Astrocyte (in vitro differentiated cells and primary cell): ENCODE data around the gene CCNE1. TPM values are rescaled to one million over a fixed set of nuclear protein-coding genes. Genes with fewer than 3 reads are reported as not detected.

Source experiments
- DNase-seq: peaks from one replicate; pipeline ENCODE4 v3.0.0-alpha.2; 2010; ENCODE audit warnings: low read depth
- FAIRE-seq: peaks from 2 replicates; lab custom pipeline; 2011; peaks lifted over from hg19 to GRCh38; lab: Jason Lieb, UNC
- H2AFZ ChIP-seq: 2 replicates; pipeline ENCODE4 v1.6.0; 2012; ENCODE audit warnings: low read depth, low read length, inconsistent platforms
- H3K27ac ChIP-seq: 2 replicates; pipeline ENCODE4 v1.5.1; 2011; ENCODE audit warnings: low read depth, low read length, inconsistent platforms
- H3K27me3 ChIP-seq: 2 replicates; pipeline ENCODE4 v1.6.0; 2011; ENCODE audit warnings: low read length, inconsistent platforms; ENCODE audit not compliant: insufficient read depth
- H3K36me3 ChIP-seq: 2 replicates; pipeline ENCODE4 v1.5.1; 2011; ENCODE audit warnings: low read length, inconsistent platforms; ENCODE audit not compliant: insufficient read depth
- H3K4me1 ChIP-seq: 2 replicates; pipeline ENCODE4 v1.5.1; 2011; ENCODE audit warnings: low read length, inconsistent platforms; ENCODE audit not compliant: insufficient read depth
- H3K4me2 ChIP-seq: 2 replicates; pipeline ENCODE4 v1.6.0; 2012; ENCODE audit warnings: low read length, inconsistent platforms
- H3K4me3 ChIP-seq: 2 replicates; pipeline ENCODE4 v1.5.1; 2011; ENCODE audit warnings: low read depth, mild to moderate bottlenecking, low read length, inconsistent platforms; ENCODE audit not compliant: insufficient read depth
- H3K79me2 ChIP-seq: 2 replicates; pipeline ENCODE4 v1.6.0; 2012; ENCODE audit warnings: mild to moderate bottlenecking, low read length, inconsistent platforms; ENCODE audit not compliant: insufficient read depth
- H3K9ac ChIP-seq: 2 replicates; pipeline ENCODE4 v1.6.0; 2012; ENCODE audit warnings: mild to moderate bottlenecking, low read length, inconsistent platforms
- H3K9me3 ChIP-seq: 2 replicates; pipeline ENCODE4 v1.5.1; 2012; ENCODE audit warnings: low read depth, mild to moderate bottlenecking, low read length, inconsistent platforms; ENCODE audit not compliant: insufficient read depth
- H4K20me1 ChIP-seq: 2 replicates; pipeline ENCODE4 v1.6.0; 2012; ENCODE audit warnings: low read length, inconsistent platforms; ENCODE audit not compliant: insufficient read depth
- H3K27ac Mint-ChIP-seq: one replicate; pipeline ENCODE4 v1.8.0; 2021; ENCODE audit warnings: mild to moderate bottlenecking, mixed read lengths; ENCODE audit not compliant: unreplicated experiment
- H3K27me3 Mint-ChIP-seq: one replicate; pipeline ENCODE4 v1.8.0; 2021; ENCODE audit warnings: low read depth, mixed read lengths; ENCODE audit not compliant: unreplicated experiment
- H3K36me3 Mint-ChIP-seq: one replicate; pipeline ENCODE4 v1.8.0; 2021; ENCODE audit warnings: low read depth, mixed read lengths; ENCODE audit not compliant: unreplicated experiment
- H3K4me1 Mint-ChIP-seq: one replicate; pipeline ENCODE4 v1.8.0; 2021; ENCODE audit warnings: low read depth, mixed read lengths; ENCODE audit not compliant: unreplicated experiment
- H3K4me3 Mint-ChIP-seq: one replicate; pipeline ENCODE4 v1.8.0; 2021; ENCODE audit warnings: mild to moderate bottlenecking, moderate library complexity, mixed read lengths; ENCODE audit not compliant: unreplicated experiment
- H3K9me3 Mint-ChIP-seq: one replicate; pipeline ENCODE4 v1.8.0; 2021; ENCODE audit warnings: mild to moderate bottlenecking, mixed read lengths; ENCODE audit not compliant: unreplicated experiment
- CTCF ChIP-seq: IDR thresholded peaks from 2 replicates; pipeline ENCODE4 v1.5.1; 2011; ENCODE audit warnings: low read depth, mild to moderate bottlenecking, inconsistent platforms, low read length, moderate library complexity; ENCODE audit not compliant: insufficient read depth
- EZH2 ChIP-seq: IDR thresholded peaks from 2 replicates; pipeline ENCODE4 v1.6.1; 2012; ENCODE audit warnings: mild to moderate bottlenecking, low read length, inconsistent platforms; ENCODE audit not compliant: insufficient read depth
- total RNA-seq: library from RNA; stranded (reverse); gene quantifications from 2 replicates; pipeline ENCODE4 v1.2.1, GENCODE V29; 2021

Gene CCNE1
- total RNA-seq, 1 donor from 2014 or later, result 8.8 TPM

GRCh38 chr19:29831041-29831548 lies 19.3 kb downstream of the CCNE1 start:
- H3K9ac ChIP-seq, result no peak overlapping the region
- H3K27ac Mint-ChIP-seq, result no peak overlapping the region
- no peaks in the 10 kb centered on the region for H3K4me1 ChIP-seq
- H3K27ac ChIP-seq, result no peak overlapping the region
- no peak for DNase-seq
- peaks cover 2% of the 10 kb centered on the region for H3K9me3 Mint-ChIP-seq
- H3K4me2 ChIP-seq, result no peak overlapping the region
- TF ChIP-seq CTCF (no peak), EZH2 (no peak)
- no peaks in the 10 kb centered on the region for H3K36me3 Mint-ChIP-seq
- FAIRE-seq, result no peak
- H3K4me3 Mint-ChIP-seq, result no peak overlapping the region
- H3K4me3 ChIP-seq, result no peak overlapping the region
- H3K4me1 Mint-ChIP-seq, result no peaks in the 10 kb centered on the region
- H3K9me3 ChIP-seq, result no peaks in the 10 kb centered on the region
- no peaks in the 10 kb centered on the region for H3K36me3 ChIP-seq
- H2AFZ ChIP-seq, result no peak overlapping the region
- no peaks in the 10 kb centered on the region for H3K27me3 Mint-ChIP-seq
- H3K79me2 ChIP-seq, result no peaks in the 10 kb centered on the region
- H4K20me1 ChIP-seq, result no peaks in the 10 kb centered on the region
- H3K27me3 ChIP-seq, result peaks cover 3% of the 10 kb centered on the region

GRCh38 chr19:29831686-29832085 lies 19.9 kb downstream of the CCNE1 start:
- TF ChIP-seq EZH2, result no peak
- TF ChIP-seq CTCF, result no peak
- no peak for FAIRE-seq
- H3K4me1 Mint-ChIP-seq, result no peaks in the 10 kb centered on the region

GRCh38 chr19:29832801-29833200 lies 21.0 kb downstream of the CCNE1 start:
- H3K4me2 ChIP-seq, result no peak overlapping the region
- no peak overlapping the region for H2AFZ ChIP-seq
- H4K20me1 ChIP-seq, result no peaks in the 10 kb centered on the region
- H3K9ac ChIP-seq, result no peak overlapping the region
- Mint-ChIP-seq H3K36me3 (no peaks in the 10 kb centered on the region), H3K9me3 (peaks cover 2% of the 10 kb centered on the region), H3K27ac (no peak overlapping the region), H3K4me1 (no peaks in the 10 kb centered on the region), H3K4me3 (no peak overlapping the region), H3K27me3 (no peaks in the 10 kb centered on the region)
- H3K9me3 ChIP-seq, result no peaks in the 10 kb centered on the region
- no peaks in the 10 kb centered on the region for H3K4me1 ChIP-seq
- TF ChIP-seq EZH2, result no peak
- no peak for TF ChIP-seq CTCF
- no peak overlapping the region for H3K27ac ChIP-seq
- H3K36me3 ChIP-seq, result no peaks in the 10 kb centered on the region
- no peaks in the 10 kb centered on the region for H3K79me2 ChIP-seq
- DNase-seq, result no peak
- no peak overlapping the region for H3K4me3 ChIP-seq
- FAIRE-seq, result no peak
- H3K27me3 ChIP-seq, result peaks cover 3% of the 10 kb centered on the region

More at GRCh38 chr19:29831686-29832085, 19.9 kb downstream of the CCNE1 start:
- Histone ChIP-seq H3K79me2 (no peaks in the 10 kb centered on the region), H4K20me1 (no peaks in the 10 kb centered on the region), H3K4me2 (no peak overlapping the region), H3K27me3 (peaks cover 3% of the 10 kb centered on the region), H3K36me3 (no peaks in the 10 kb centered on the region), H3K9ac (no peak overlapping the region), H3K9me3 (no peaks in the 10 kb centered on the region), H3K4me3 (no peak overlapping the region), H3K4me1 (no peaks in the 10 kb centered on the region), H2AFZ (no peak overlapping the region), H3K27ac (no peak overlapping the region)
- Mint-ChIP-seq H3K27ac (no peak overlapping the region), H3K27me3 (no peaks in the 10 kb centered on the region), H3K4me3 (no peak overlapping the region), H3K36me3 (no peaks in the 10 kb centered on the region), H3K9me3 (peaks cover 2% of the 10 kb centered on the region)
- DNase-seq, result no peak
